A673 (cell line): Measurements from ENCODE around the gene NXNL1. TPM values are rescaled to one million over a fixed set of nuclear protein-coding genes. Genes with fewer than 3 reads are reported as not detected.
"Not testable (repeated sequence)": the region's sequence is repeated elsewhere in the genome, so short reads cannot be mapped to it uniquely, and the experiment has no call there.

Experiments
- BruUV-seq: library from RNA; stranded (reverse); fragments of 400-500 nt; replicated peaks from 2 replicates; lab custom pipeline; 2021; lab: Mats Ljungman, UMichigan
- CTCF ChIA-PET: fragments of 300-600 bp; sonication (Branson Sonifier 250); formaldehyde crosslinking; loops from one replicate; lab custom pipeline; 2022; ENCODE audit warnings: antibody characterized with exemption; lab: Charles Lee
- POLR2A ChIA-PET: fragments of 300-600 bp; sonication (Branson Sonifier 250); formaldehyde crosslinking; loops from one replicate; lab custom pipeline; 2022; ENCODE audit warnings: antibody characterized with exemption; ENCODE audit not compliant: low non-redundant PET; lab: Charles Lee
- DNase-seq: peaks from one replicate; pipeline ENCODE4 v3.0.0-alpha.2; 2015; ENCODE audit warnings: low spot score
- H3K27ac ChIP-seq: fragments of 200-600 bp; sonication (generic); 2 replicates; pipeline ENCODE4 v1.5.1; 2016; ENCODE audit warnings: mixed run types, low read depth, mild to moderate bottlenecking, mixed read lengths, antibody characterized with exemption, low read length; ENCODE audit not compliant: poor library complexity, severe bottlenecking
- H3K27me3 ChIP-seq: fragments of 200-600 bp; sonication (generic); replicated peaks from 2 replicates; pipeline ENCODE4 v1.6.1; 2017; ENCODE audit warnings: mixed run types, low read depth, mild to moderate bottlenecking, mixed read lengths, antibody characterized with exemption, low read length; ENCODE audit not compliant: insufficient read depth, poor library complexity
- H3K36me3 ChIP-seq: fragments of 200-600 bp; sonication (generic); 2 replicates; pipeline ENCODE4 v1.6.1; 2016; ENCODE audit warnings: mixed run types, mild to moderate bottlenecking, mixed read lengths, antibody characterized with exemption, low read length; ENCODE audit not compliant: insufficient read depth, poor library complexity, severe bottlenecking
- H3K4me1 ChIP-seq: fragments of 200-600 bp; sonication (generic); 2 replicates; pipeline ENCODE4 v1.6.1; 2017; ENCODE audit warnings: mixed run types, mild to moderate bottlenecking, mixed read lengths, antibody characterized with exemption, low read length; ENCODE audit not compliant: insufficient read depth, poor library complexity, severe bottlenecking
- H3K4me3 ChIP-seq: fragments of 200-600 bp; sonication (generic); 2 replicates; pipeline ENCODE4 v1.5.1; 2016; ENCODE audit warnings: low read depth, mixed run types, mild to moderate bottlenecking, mixed read lengths, low read length; ENCODE audit not compliant: poor library complexity, severe bottlenecking
- H3K9me3 ChIP-seq: fragments of 200-600 bp; sonication (generic); 2 replicates; pipeline ENCODE4 v1.6.1; 2016; ENCODE audit warnings: mixed run types, low read depth, mild to moderate bottlenecking, mixed read lengths, antibody characterized with exemption, low read length; ENCODE audit not compliant: poor library complexity, severe bottlenecking
- EZH2 ChIP-seq: fragments of 200-600 bp; sonication (generic); IDR thresholded peaks from 2 replicates; pipeline ENCODE4 v1.6.1; 2017; ENCODE audit warnings: borderline replicate concordance, low read depth, mild to moderate bottlenecking, mixed read lengths, antibody characterized with exemption, low read length; ENCODE audit not compliant: poor library complexity, severe bottlenecking
- intact Hi-C: fragments of 100-400 bp; cut with micrococcal nuclease; formaldehyde crosslinking; loops from one replicate; pipeline ENCODE4 v1.10.0; 2022; ENCODE audit not compliant: unreplicated experiment
- total RNA-seq: library from RNA; stranded (reverse); gene quantifications from 2 replicates; pipeline ENCODE4 v1.2.3, GENCODE V29; 2021
- TF ChIP-seq, protein P1 (sequence below): fragments of 300-800, 200-600 bp; sonication (generic); conservative IDR thresholded peaks from 2 replicates; pipeline ENCODE4 v1.5.1; 2017; ENCODE audit warnings: low read depth, mild to moderate bottlenecking, antibody characterized with exemption, low read length, moderate library complexity, mixed read lengths

Gene NXNL1
- total RNA-seq, 1 experiment from 2014 or later = not detected

DNA sequence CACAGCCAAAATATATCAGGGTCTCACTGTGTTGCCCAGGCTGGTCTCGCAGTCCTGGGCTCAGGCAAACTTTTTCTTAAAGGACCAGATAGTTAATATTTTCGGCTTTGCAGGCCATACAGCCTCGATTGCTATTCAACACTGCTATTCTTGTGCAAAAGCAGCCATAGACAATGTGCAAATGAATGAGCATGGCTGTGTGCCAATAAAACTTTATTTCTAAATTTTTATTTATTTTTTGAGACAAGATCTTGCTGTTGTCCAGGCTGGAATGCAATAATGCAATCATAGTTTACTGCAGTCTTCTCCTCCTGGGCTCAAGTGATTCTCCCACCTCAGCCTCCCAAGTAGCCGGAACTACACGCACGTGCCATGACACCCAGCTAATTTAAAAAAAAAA is 42.5 kb upstream of the NXNL1 start:
- Histone ChIP-seq H3K27ac (no peak overlapping the region), H3K4me1 (peaks cover 19% of the 10 kb centered on the region), H3K9me3 (no peaks in the 10 kb centered on the region), H3K4me3 (no peak overlapping the region), H3K27me3 (no peaks in the 10 kb centered on the region), H3K36me3 (peaks cover 6% of the 10 kb centered on the region)
- POLR2A ChIA-PET = no interaction called here
- DNase-seq = no peak
- no TSS peak for BruUV-seq
- intact Hi-C loops = no loop called here
- CTCF ChIA-PET = no interaction called here
- TF ChIP-seq EZH2 = no peak
- TF ChIP-seq, protein P1, sequence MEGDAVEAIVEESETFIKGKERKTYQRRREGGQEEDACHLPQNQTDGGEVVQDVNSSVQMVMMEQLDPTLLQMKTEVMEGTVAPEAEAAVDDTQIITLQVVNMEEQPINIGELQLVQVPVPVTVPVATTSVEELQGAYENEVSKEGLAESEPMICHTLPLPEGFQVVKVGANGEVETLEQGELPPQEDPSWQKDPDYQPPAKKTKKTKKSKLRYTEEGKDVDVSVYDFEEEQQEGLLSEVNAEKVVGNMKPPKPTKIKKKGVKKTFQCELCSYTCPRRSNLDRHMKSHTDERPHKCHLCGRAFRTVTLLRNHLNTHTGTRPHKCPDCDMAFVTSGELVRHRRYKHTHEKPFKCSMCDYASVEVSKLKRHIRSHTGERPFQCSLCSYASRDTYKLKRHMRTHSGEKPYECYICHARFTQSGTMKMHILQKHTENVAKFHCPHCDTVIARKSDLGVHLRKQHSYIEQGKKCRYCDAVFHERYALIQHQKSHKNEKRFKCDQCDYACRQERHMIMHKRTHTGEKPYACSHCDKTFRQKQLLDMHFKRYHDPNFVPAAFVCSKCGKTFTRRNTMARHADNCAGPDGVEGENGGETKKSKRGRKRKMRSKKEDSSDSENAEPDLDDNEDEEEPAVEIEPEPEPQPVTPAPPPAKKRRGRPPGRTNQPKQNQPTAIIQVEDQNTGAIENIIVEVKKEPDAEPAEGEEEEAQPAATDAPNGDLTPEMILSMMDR = no peak

- DNase-seq = no peak
- BruUV-seq = no TSS peak
- TF ChIP-seq, protein P1 = no peak
- no peak for TF ChIP-seq EZH2
- H3K27ac ChIP-seq = peak overlapping the region; percentile 69
- no peak overlapping the region for H3K4me3 ChIP-seq
- H3K36me3 ChIP-seq = peaks cover 6% of the 10 kb centered on the region
- H3K4me1 ChIP-seq = peaks cover 14% of the 10 kb centered on the region
- ChIA-PET CTCF (no interaction called here), POLR2A (no interaction called here)
- intact Hi-C loops = no loop called here
- H3K27me3 ChIP-seq = no peaks in the 10 kb centered on the region
- H3K9me3 ChIP-seq = no peaks in the 10 kb centered on the region
Measured at GRCh38 chr19:17500447-17501198, 39.9 kb upstream of the NXNL1 start.

DNA sequence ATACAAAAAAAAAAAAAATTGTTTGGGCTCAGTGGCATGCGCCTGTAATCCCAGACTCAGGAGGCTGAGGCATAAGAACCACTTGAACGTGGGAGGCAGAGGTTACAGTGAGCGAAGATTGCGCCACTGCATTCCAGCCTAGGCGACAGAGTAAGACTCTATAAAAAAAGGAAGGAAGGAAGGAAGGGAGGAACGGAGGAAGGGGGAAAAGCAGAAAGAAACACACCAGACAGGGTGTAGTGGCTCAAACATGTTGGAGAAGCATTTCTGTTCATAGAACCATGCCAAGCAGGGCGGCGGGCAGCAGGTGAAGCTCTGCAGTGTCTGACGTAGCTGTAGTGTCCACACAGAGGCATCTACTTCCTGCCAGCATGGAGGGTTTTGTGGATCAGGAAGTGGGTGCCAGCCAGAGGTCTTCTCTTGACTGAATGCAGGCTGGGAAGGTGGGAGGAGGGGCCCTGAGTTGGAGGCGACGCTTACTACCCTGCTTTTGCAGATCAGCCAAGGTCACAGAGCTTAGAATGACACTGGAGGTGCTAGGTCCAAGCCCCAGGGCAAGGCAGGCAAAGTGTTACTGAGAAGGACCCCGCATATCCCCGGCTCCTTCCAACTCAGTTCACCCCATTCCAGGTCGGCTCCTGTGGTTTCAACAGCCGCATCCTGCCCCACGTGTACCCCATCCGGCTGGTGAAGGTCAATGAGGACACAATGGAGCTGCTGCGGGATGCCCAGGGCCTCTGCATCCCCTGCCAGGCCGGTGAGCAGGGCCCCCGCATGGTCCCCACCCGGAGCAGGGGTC is 39.1 kb upstream of the NXNL1 start:
- CTCF ChIA-PET = no interaction called here
- POLR2A ChIA-PET = no interaction called here
- Histone ChIP-seq H3K4me1 (peaks cover 14% of the 10 kb centered on the region), H3K36me3 (peaks cover 6% of the 10 kb centered on the region), H3K27me3 (no peaks in the 10 kb centered on the region), H3K9me3 (no peaks in the 10 kb centered on the region), H3K4me3 (no peak overlapping the region), H3K27ac (peak overlapping the region; percentile 69)
- no TSS peak for BruUV-seq
- intact Hi-C loops = no loop called here
- TF ChIP-seq EZH2 = no peak
- TF ChIP-seq, protein P1 = no peak
- DNase-seq = peak; percentile 55

DNA sequence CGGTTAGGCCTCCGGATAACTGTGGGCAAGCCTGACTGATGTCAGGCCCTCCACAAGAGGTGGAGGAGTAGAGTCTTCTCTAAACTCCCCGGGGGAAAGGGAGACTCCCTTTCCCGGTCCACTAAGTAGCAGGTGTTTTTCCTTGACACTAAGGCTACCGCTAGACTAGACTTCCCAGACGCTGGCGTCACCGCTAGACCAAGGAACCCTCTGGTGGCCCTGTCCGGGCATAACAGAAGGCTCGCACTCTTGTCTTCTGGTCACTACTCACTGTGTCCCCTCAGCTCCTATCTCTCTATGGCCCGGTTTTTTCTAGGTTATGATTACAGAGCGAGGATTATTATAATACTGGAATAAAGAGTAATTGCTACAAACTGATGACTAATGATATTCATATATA is 38.3 kb upstream of the NXNL1 start:
- intact Hi-C loops = not testable (repeated sequence)

More for the DNA sequence above, 38.3 kb upstream of the NXNL1 start:
- H3K4me1 ChIP-seq = peaks cover 14% of the 10 kb centered on the region
- H3K9me3 ChIP-seq, H3K4me3 ChIP-seq, H3K27ac ChIP-seq, DNase-seq, H3K27me3 ChIP-seq, POLR2A ChIA-PET, H3K36me3 ChIP-seq, CTCF ChIA-PET, BruUV-seq: not testable (repeated sequence)
